ENCODE data around the gene RASL11A.

DNA sequence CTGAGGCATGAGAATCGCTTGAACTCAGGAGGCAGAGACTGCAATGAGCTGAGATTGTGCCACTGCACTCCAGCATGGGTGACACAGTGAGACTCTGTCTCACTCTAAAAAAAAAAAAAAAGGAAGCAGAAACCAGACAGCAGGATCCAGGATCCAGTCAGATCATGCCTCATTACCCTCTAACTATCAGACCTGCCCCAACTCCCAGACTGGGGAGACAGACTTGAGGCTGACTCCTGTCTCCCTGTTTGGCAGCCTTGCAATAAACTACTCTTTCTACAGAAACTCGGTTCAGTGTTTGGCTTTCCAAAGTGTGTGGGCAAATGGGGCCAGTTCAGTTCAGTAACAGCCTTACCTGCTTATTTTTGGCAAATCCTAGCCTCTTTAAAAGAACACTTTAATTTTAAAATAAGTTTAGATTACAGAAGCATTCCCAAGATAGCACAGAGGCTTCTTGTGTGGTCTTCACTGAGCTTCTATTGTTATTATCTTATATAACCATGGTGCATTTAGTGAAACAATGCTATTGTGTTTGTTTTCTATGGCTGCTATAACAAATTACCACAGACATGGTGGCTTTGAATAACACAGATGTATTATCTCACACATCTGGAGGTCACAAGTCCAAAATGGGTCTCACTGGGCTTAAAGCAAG, 18.5 kb downstream of the RASL11A start:
- TF ChIP-seq, protein P1, sequence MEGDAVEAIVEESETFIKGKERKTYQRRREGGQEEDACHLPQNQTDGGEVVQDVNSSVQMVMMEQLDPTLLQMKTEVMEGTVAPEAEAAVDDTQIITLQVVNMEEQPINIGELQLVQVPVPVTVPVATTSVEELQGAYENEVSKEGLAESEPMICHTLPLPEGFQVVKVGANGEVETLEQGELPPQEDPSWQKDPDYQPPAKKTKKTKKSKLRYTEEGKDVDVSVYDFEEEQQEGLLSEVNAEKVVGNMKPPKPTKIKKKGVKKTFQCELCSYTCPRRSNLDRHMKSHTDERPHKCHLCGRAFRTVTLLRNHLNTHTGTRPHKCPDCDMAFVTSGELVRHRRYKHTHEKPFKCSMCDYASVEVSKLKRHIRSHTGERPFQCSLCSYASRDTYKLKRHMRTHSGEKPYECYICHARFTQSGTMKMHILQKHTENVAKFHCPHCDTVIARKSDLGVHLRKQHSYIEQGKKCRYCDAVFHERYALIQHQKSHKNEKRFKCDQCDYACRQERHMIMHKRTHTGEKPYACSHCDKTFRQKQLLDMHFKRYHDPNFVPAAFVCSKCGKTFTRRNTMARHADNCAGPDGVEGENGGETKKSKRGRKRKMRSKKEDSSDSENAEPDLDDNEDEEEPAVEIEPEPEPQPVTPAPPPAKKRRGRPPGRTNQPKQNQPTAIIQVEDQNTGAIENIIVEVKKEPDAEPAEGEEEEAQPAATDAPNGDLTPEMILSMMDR (IDR thresholded peaks at IDR 0.05 in 8 of 11, conservative IDR thresholded peaks at IDR 0.05 in 3 of 11): no peak
- TF ChIP-seq POLR2A (IDR thresholded peaks at IDR 0.05): no peak

All from spleen (tissue), 7 donors.